Fibroblast of villous mesenchyme (primary cell): ENCODE measurements around the gene RAB3D. TPM values are rescaled to one million over a fixed set of nuclear protein-coding genes. Genes with fewer than 3 reads are reported as not detected.

Source experiments
- DNase-seq: peaks from one replicate; pipeline ENCODE4 v3.0.0-alpha.2; 2010; ENCODE audit warnings: low read depth
- H3K4me3 ChIP-seq: 2 replicates; pipeline ENCODE4 v1.5.1; 2011; ENCODE audit warnings: low read depth, mild to moderate bottlenecking, low read length
- CTCF ChIP-seq: IDR thresholded peaks from 2 replicates; pipeline ENCODE4 v1.5.1; 2012; ENCODE audit warnings: low read depth, mild to moderate bottlenecking, low read length; ENCODE audit not compliant: insufficient read depth
- total RNA-seq: library from RNA; depleted of rRNA; stranded (reverse); fragments of >200 nt; gene quantifications from 2 replicates; pipeline ENCODE4 v1.2.3, GENCODE V29; 2012

Gene RAB3D
- total RNA-seq, 1 donor = 9.1 TPM

GRCh38 chr19:11374433-11375142, 35.1 kb upstream of the RAB3D start, which contains the start of gene SWSAP1:
Gene SWSAP1, plus strand, starts transcription at chr19:11374666. Its CDS starts 15 bp downstream, at chr19:11374681.
- peak; percentile 100 for DNase-seq
- peak within 1 kb of the TSS; percentile 75 for H3K4me3 ChIP-seq
- no peak for TF ChIP-seq CTCF

GRCh38 chr19:11373885-11374432, 34.5 kb upstream of the RAB3D start:
- no peak for DNase-seq
- TF ChIP-seq CTCF = no peak
- H3K4me3 ChIP-seq = peak overlapping the region; percentile 75

- no peak overlapping the region for H3K4me3 ChIP-seq
- no peak for DNase-seq
- no peak for TF ChIP-seq CTCF
Measured at GRCh38 chr19:11373166-11373884, 33.9 kb upstream of the RAB3D start.

GRCh38 chr19:11370744-11371143, 31.3 kb upstream of the RAB3D start:
- H3K4me3 ChIP-seq = no peak overlapping the region
- no peak for DNase-seq
- no peak for TF ChIP-seq CTCF

- no peak for DNase-seq
- no peak for TF ChIP-seq CTCF
Measured at GRCh38 chr19:11367528-11367927, 28.1 kb upstream of the RAB3D start.

GRCh38 chr19:11365557-11366117, 26.2 kb upstream of the RAB3D start:
- DNase-seq = no peak
- TF ChIP-seq CTCF = no peak
- no peak overlapping the region for H3K4me3 ChIP-seq

More at GRCh38 chr19:11367528-11367927, 28.1 kb upstream of the RAB3D start:
- no peak overlapping the region for H3K4me3 ChIP-seq
